HEK293 (cell line): Measurements from ENCODE around the gene TNFAIP8L2.

Experiments used
- ATF2 ChIP-seq: fragments of 450-650 bp; formaldehyde crosslinking; IDR thresholded peaks from 2 replicates; pipeline ENCODE4 v1.5.1; 2016; ENCODE audit warnings: missing biosample characterization, missing genetic modification characterization, low read depth
- CTCF ChIP-seq: fragments of 450-650 bp; formaldehyde crosslinking; IDR thresholded peaks from 2 replicates; pipeline ENCODE4 v1.5.1; 2016; ENCODE audit warnings: missing biosample characterization, missing genetic modification characterization
- SP2 ChIP-seq: fragments of 450-650 bp; formaldehyde crosslinking; IDR thresholded peaks from 2 replicates; pipeline ENCODE4 v1.5.1; 2016; ENCODE audit warnings: missing biosample characterization, missing genetic modification characterization
- ZNF114 ChIP-seq: fragments of 450-650 bp; formaldehyde crosslinking; IDR thresholded peaks from 2 replicates; pipeline ENCODE4 v1.5.0; 2017; ENCODE audit warnings: missing biosample characterization, missing genetic modification characterization
- ZNF707 ChIP-seq: fragments of 450-650 bp; formaldehyde crosslinking; IDR thresholded peaks from 2 replicates; pipeline ENCODE4 v1.5.1; 2016; ENCODE audit warnings: missing biosample characterization, missing genetic modification characterization
- ZSCAN5A ChIP-seq: fragments of 450-650 bp; formaldehyde crosslinking; IDR thresholded peaks from 2 replicates; pipeline ENCODE4 v1.5.1; 2016; ENCODE audit warnings: missing biosample characterization, missing genetic modification characterization
- TF ChIP-seq, protein P1 (sequence below): fragments of 450-650 bp; formaldehyde crosslinking; IDR thresholded peaks from 2 replicates; pipeline ENCODE4 v1.5.1; 2016; ENCODE audit warnings: missing biosample characterization, missing genetic modification characterization

DNA sequence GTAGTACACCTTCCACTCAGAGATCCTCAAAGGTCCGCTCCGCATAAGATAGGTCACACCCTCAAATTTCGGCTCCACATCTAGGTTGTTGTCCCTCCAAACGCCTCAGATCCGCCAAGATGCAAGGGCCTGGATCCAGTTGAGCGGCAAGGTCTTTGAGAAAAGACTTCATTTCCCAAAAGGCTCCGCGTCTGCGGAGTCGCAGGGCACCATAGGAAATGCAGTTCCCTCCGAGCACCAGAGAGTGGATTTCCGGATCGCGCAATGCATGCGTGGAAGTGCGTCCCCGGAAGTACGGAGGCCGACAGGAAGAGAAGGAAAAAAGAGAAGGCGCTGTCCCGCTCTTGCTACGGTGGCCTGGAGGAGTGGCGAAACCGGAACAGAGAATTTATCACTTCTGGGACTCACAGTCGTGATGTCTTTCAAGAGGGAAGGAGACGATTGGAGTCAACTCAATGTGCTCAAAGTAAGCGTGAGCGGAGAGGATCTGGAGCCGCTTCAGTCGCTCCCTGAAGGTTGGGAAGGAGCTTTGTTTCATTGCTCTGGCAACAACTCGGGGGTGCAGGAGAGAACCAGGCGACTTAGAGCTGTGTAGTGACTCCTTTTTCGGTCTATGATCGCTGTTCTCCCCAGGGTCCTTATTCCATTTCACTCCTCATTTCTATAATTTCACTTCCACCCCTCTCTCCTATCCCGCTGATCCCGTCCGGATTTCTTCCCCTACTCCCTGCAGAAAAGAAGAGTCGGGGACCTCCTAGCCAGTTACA is 9.5 kb downstream of the TNFAIP8L2 start, which contains the start of the genes LYSMD1 and SCNM1:
- TF ChIP-seq ATF2 (tag by site-specific recombination) (no peak), CTCF (tag by site-specific recombination) (no peak; the same call in 1 of the 2 replicates), SP2 (tag by site-specific recombination) (peak; percentile 91), ZSCAN5A (tag by site-specific recombination) (no peak), ZNF114 (tag by site-specific recombination) (no peak), ZNF707 (tag by site-specific recombination) (no peak)
- TF ChIP-seq, protein P1, sequence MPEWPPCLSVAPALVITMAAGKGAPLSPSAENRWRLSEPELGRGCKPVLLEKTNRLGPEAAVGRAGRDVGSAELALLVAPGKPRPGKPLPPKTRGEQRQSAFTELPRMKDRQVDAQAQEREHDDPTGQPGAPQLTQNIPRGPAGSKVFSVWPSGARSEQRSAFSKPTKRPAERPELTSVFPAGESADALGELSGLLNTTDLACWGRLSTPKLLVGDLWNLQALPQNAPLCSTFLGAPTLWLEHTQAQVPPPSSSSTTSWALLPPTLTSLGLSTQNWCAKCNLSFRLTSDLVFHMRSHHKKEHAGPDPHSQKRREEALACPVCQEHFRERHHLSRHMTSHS (tag by site-specific recombination) = no peak
